ENCODE measurements around the gene SV2B. TPM values are rescaled to one million over a fixed set of nuclear protein-coding genes. Genes with fewer than 3 reads are reported as not detected.

Gene SV2B
- total and polyA plus RNA-seq, 9 of the 15 experiments (the other 6 are each of a cell fraction or from before 2014, with no cell fraction given) = 0.01 to 0.25 (median 0.11) TPM

- in situ Hi-C loops (cut with MboI) = loop anchor here (25.0 kb wide), 1 partner anchor 937 kb away; no protein-coding TSS in a partner anchor
- ChIA-PET POLR2A (no interaction called here), CTCF (ENCODE audit: low intra/inter-chr PET ratio) (no interaction called here)
- TF ChIP-seq CREM (IDR thresholded peaks at IDR 0.05; ENCODE audit: low read depth) = no peak
- no peak for TF ChIP-seq ZBTB43 (CRISPR knock-in tag; IDR thresholded peaks at IDR 0.05)
- TF ChIP-seq JUND (IDR thresholded peaks at IDR 0.05; ENCODE audit: borderline replicate concordance, low read depth, low read length) = no peak
- no peak for TF ChIP-seq JUND (tag; IDR thresholded peaks at IDR 0.05; ENCODE audit: borderline replicate concordance, low read depth, low read length)
- TF ChIP-seq ZNF134 (CRISPR knock-in tag; conservative IDR thresholded peaks at IDR 0.05) = no peak
- no peak for TF ChIP-seq GTF2F1 (IDR thresholded peaks at IDR 0.05; ENCODE audit: low read depth, low read length)
- no peak for TF ChIP-seq RAD21 (CRISPR knock-in tag; conservative IDR thresholded peaks at IDR 0.05 in 1 of 2, IDR thresholded peaks at IDR 0.05 in 1 of 2)
- TF ChIP-seq CEBPB (tag; IDR thresholded peaks at IDR 0.05) = no peak
- TF ChIP-seq ZNF445 (CRISPR knock-in tag; IDR thresholded peaks at IDR 0.05; ENCODE audit: low read depth) = no peak
- TF ChIP-seq GABPA (tag; conservative IDR thresholded peaks at IDR 0.05; ENCODE audit: low read depth) = no peak
- no peak for TF ChIP-seq SRSF3 (IDR thresholded peaks at IDR 0.05; ENCODE audit: insufficient read depth, low read length)
- no peak for TF ChIP-seq ZBTB2 (IDR thresholded peaks at IDR 0.05)
- no peak for TF ChIP-seq SAFB (IDR thresholded peaks at IDR 0.05; ENCODE audit: borderline replicate concordance, low read depth, low read length)
- no peak for TF ChIP-seq CBFA2T2 (conservative IDR thresholded peaks at IDR 0.05)
- TF ChIP-seq CREB1 (IDR thresholded peaks at IDR 0.05) = no peak
- no peak for TF ChIP-seq CREB1 (CRISPR knock-in tag; IDR thresholded peaks at IDR 0.05)
- Histone ChIP-seq H3K4me1 (replicated peaks in 1 of 2; ENCODE audit: control insufficient read depth in 2 of 2, insufficient read depth in 2 of 2, low read length in 2 of 2) (no peaks in the 10 kb centered on the region), H3K9me1 (ENCODE audit: control insufficient read depth, insufficient read depth, low read length) (no peaks in the 10 kb centered on the region), H3K9me3 (replicated peaks; ENCODE audit: control insufficient read depth, insufficient read depth, low read depth, low read length) (no peaks in the 10 kb centered on the region), H3K36me3 (ENCODE audit: control insufficient read depth, insufficient read depth, low read length) (no peaks in the 10 kb centered on the region), H3K27ac (ENCODE audit: extremely low read depth, low read depth, low read length) (no peak overlapping the region), H3K4me3 (no peak overlapping the region), H3K4me2 (ENCODE audit: insufficient read depth, low read length) (no peak overlapping the region), H3K27me3 (ENCODE audit: control insufficient read depth in 2 of 2, insufficient read depth in 2 of 2, low read length in 2 of 2) (peaks cover 3% of the 10 kb centered on the region in 2 experiments; a peak in 1 of 5 replicates), H2AFZ (ENCODE audit: low read depth, low read length) (no peak overlapping the region), H4K20me1 (replicated peaks; ENCODE audit: control insufficient read depth, insufficient read depth, low read length) (no peaks in the 10 kb centered on the region), H3K9ac (ENCODE audit: insufficient read depth in 1 of 2, low read depth in 2 of 2, low read length in 2 of 2) (no peak overlapping the region), H3K79me2 (ENCODE audit: control insufficient read depth, insufficient read depth, low read length) (no peaks in the 10 kb centered on the region)
- FAIRE-seq = no peak
- no peak for ATAC-seq
- no peak for DNase-seq (ENCODE audit: extremely low read depth in 1 of 4, low spot score in 3 of 4)
- WGBS (ENCODE audit: insufficient coverage, low coverage, missing lambda C conversion rate) = 0% methylated on average over 3 of the region's 3 CpGs
- BruUV-seq (replicated peaks) = no TSS peak
- intact Hi-C loops (cut with micrococcal nuclease) = no loop called here
Observed at GRCh38 chr15:91249591-91249990, 149.5 kb downstream of the SV2B start.

Data from K562 (cell line).